ENCODE data around the gene PAX1.

The PAX1 gene

GRCh38 chr20:21705575-21706260, at the start of gene PAX1:
Gene PAX1, plus strand, starts transcription at chr20:21705664. Its CDS starts 49 bp downstream, at chr20:21705713.
- DNase-seq (ENCODE audit: low spot score), result no peak

- no peak for DNase-seq (ENCODE audit: low spot score)
Observed at GRCh38 chr20:21656308-21657067, 49.0 kb upstream of the PAX1 start.

- DNase-seq (ENCODE audit: low spot score), result no peak
Observed at GRCh38 chr20:21661488-21662055, 43.9 kb upstream of the PAX1 start.

- DNase-seq (ENCODE audit: low spot score), result no peak
Observed at GRCh38 chr20:21663465-21663864, 42.0 kb upstream of the PAX1 start.

- DNase-seq (ENCODE audit: low spot score), result no peak
Observed at GRCh38 chr20:21665687-21666446, 39.6 kb upstream of the PAX1 start.

- no peak for DNase-seq (ENCODE audit: low spot score)
Observed at GRCh38 chr20:21670126-21670525, 35.3 kb upstream of the PAX1 start.

GRCh38 chr20:21670981-21671380, 34.5 kb upstream of the PAX1 start:
- no peak for DNase-seq (ENCODE audit: low spot score)

GRCh38 chr20:21677261-21677660, 28.2 kb upstream of the PAX1 start:
- DNase-seq (ENCODE audit: low spot score), result no peak

- no peak for DNase-seq (ENCODE audit: low spot score)
Observed at GRCh38 chr20:21677781-21678180, 27.7 kb upstream of the PAX1 start.

- no peak for DNase-seq (ENCODE audit: low spot score)
Observed at GRCh38 chr20:21681234-21681921, 24.1 kb upstream of the PAX1 start.

- DNase-seq (ENCODE audit: low spot score), result no peak
Observed at GRCh38 chr20:21681922-21682318, 23.5 kb upstream of the PAX1 start.

- DNase-seq (ENCODE audit: low spot score), result no peak
Observed at GRCh38 chr20:21682521-21682954, 22.9 kb upstream of the PAX1 start.

- no peak for DNase-seq (ENCODE audit: low spot score)
Observed at GRCh38 chr20:21684671-21685070, 20.8 kb upstream of the PAX1 start.

GRCh38 chr20:21685981-21686380, 19.5 kb upstream of the PAX1 start:
- no peak for DNase-seq (ENCODE audit: low spot score)

- DNase-seq (ENCODE audit: low spot score), result no peak
Observed at GRCh38 chr20:21693322-21693721, 12.1 kb upstream of the PAX1 start.

- no peak for DNase-seq (ENCODE audit: low spot score)
Observed at GRCh38 chr20:21698494-21699215, 6.8 kb upstream of the PAX1 start.

- no peak for DNase-seq (ENCODE audit: low spot score)
Observed at GRCh38 chr20:21699216-21699508, 6.3 kb upstream of the PAX1 start.

- no peak for DNase-seq (ENCODE audit: low spot score)
Observed at GRCh38 chr20:21701171-21701876, 4.1 kb upstream of the PAX1 start.

- no peak for DNase-seq (ENCODE audit: low spot score)
Observed at GRCh38 chr20:21702016-21702415, 3.4 kb upstream of the PAX1 start.

- peak; percentile 88 for DNase-seq (ENCODE audit: low spot score)
Observed at GRCh38 chr20:21702553-21703470, 2.7 kb upstream of the PAX1 start.

Measured in HuH-7 (cell line).